Psoas muscle (tissue), 8 donors: Measurements from ENCODE around the gene TMBIM6. TPM values are rescaled to one million over a fixed set of nuclear protein-coding genes. Genes with fewer than 3 reads are reported as not detected.

Source experiments
- ATAC-seq, 4 donors: fragments of 200-7000 bp; cut with Tn5 transposase; one replicate each; pipeline ENCODE4 v1.9.1; 2020; ENCODE audit warnings: moderate library complexity in 3 of 4, mild to moderate bottlenecking in 2 of 4
- DNase-seq, 2 donors: peaks; one replicate each; pipeline ENCODE4 v3.0.0-alpha.2; 2020
- H3K27ac ChIP-seq: fragments of 200-600 bp; one replicate; pipeline ENCODE4 v1.8.0; 2022
- H3K27me3 ChIP-seq, 3 donors: fragments of 200-600 bp in 1 of 3; one replicate each; pipeline versions ENCODE4 v1.6.1 to v1.8.0; 2013 to 2022; ENCODE audit warnings: low read length in 2 of 3, mild to moderate bottlenecking in 2 of 3, moderate library complexity in 1 of 3; ENCODE audit not compliant: insufficient read depth in 3 of 3
- H3K36me3 ChIP-seq, 2 donors: fragments of 200-600 bp in 1 of 2; one replicate each; pipeline versions ENCODE4 v1.6.1 to v1.8.0; 2013 to 2022; ENCODE audit warnings: low read depth in 1 of 2, mild to moderate bottlenecking in 1 of 2, moderate library complexity in 1 of 2; ENCODE audit not compliant: insufficient read depth in 1 of 2
- H3K4me1 ChIP-seq: fragments of 200-600 bp; one replicate; pipeline ENCODE4 v1.8.0; 2022
- H3K4me3 ChIP-seq: fragments of 200-600 bp; one replicate; pipeline ENCODE4 v1.8.0; 2022; ENCODE audit warnings: mild to moderate bottlenecking
- H3K9me3 ChIP-seq: fragments of 200-600 bp; one replicate; pipeline ENCODE4 v1.8.0; 2022
- CTCF ChIP-seq: fragments of 200-600 bp; IDR thresholded peaks from one replicate; pipeline ENCODE4 v1.8.0; 2022; ENCODE audit warnings: antibody characterized with exemption
- WGBS, 3 donors: extraction: QIAGEN DNeasy Blood & Tissue Kit; methylation state at CpG; one replicate each; pipeline versions ENCODE4 v1.1.6 to v1.1.7; 2013; 5-methylcytosine and 5-hydroxymethylcytosine counted together
- intact Hi-C, 2 donors: fragments of 100-400 bp; cut with DNase I; formaldehyde crosslinking; loops; one replicate each; pipeline versions ENCODE4 v1.11.0 to v1.14.2; 2022
- polyA plus RNA-seq, 3 donors: library from polyadenylated mRNA; stranded (reverse); fragments of 200-250 nt; gene quantifications; one replicate each; pipeline ENCODE4 v1.2.3, GENCODE V29; 2013
- total RNA-seq, 4 donors: library from RNA; stranded (reverse); fragmentation: NEBNext Ultra II Directional in 2 of 4; extraction: Animal tissue kit (Norgen Biotek cat#: 25700) in 2 of 4; gene quantifications; one replicate each; pipeline versions ENCODE4 v1.2.1 to v1.2.4, GENCODE V29; 2021 to 2023
- donor health status: healthy with polysubstance abuse.
- donor health status: DM: no; HTN: no; CAD: no; lungs with moderate emphysema.
- donor health status: Bipolar disorder and iron deficiency.
- donor health status: healthy.
- donor health status: DM: yes; HTN: yes; CAD: no.
- donor health status: DM: no; HTN: no; CAD: no.
- donor health status: DM: no; HTN: no; CAD: no.
- donor health status: DM: yes; HTN: yes; CAD: no.

Gene TMBIM6
- total and polyA plus RNA-seq, 7 donors, result 164 to 317 (median 243) TPM

GRCh38 chr12:49811961-49812401, 70.6 kb downstream of the TMBIM6 start:
- TF ChIP-seq CTCF, result no peak
- Histone ChIP-seq H3K27ac (no peak overlapping the region), H3K36me3 (peaks cover 0 to 14% of the 10 kb centered on the region in 2 donors), H3K27me3 (no peaks in the 10 kb centered on the region), H3K4me1 (peaks cover 29% of the 10 kb centered on the region), H3K9me3 (no peaks in the 10 kb centered on the region), H3K4me3 (no peak overlapping the region)
- 77 to 84% (median 81%) methylated on average over 4 of the region's 4 CpGs for WGBS, 3 donors
- DNase-seq (no peak), ATAC-seq (no peak)
- intact Hi-C loops, result no loop called here

GRCh38 chr12:49813131-49813530, 71.8 kb downstream of the TMBIM6 start:
- H3K9me3 ChIP-seq, result no peaks in the 10 kb centered on the region
- no peak overlapping the region for H3K27ac ChIP-seq
- TF ChIP-seq CTCF, result no peak
- H3K36me3 ChIP-seq, result peaks cover 0 to 11% of the 10 kb centered on the region in 2 donors
- H3K27me3 ChIP-seq, result no peaks in the 10 kb centered on the region
- ATAC-seq (no peak), DNase-seq (no peak)
- WGBS, 3 donors, result 39 to 57% (median 50%) methylated on average over 1 of the region's 1 CpG
- intact Hi-C loops, result no loop called here
- peaks cover 26% of the 10 kb centered on the region for H3K4me1 ChIP-seq
- H3K4me3 ChIP-seq, result no peak overlapping the region

Other genes starting within 250 kb of the TMBIM6 start
- gene KCNH3, start 202.5 kb upstream of the TMBIM6 start, total RNA-seq, result under 1 TPM in 2 of 4 donors, not detected in 2; 0.04 to 0.32 TPM
- gene KCNH3, start 202.5 kb upstream of the TMBIM6 start, polyA plus RNA-seq, result under 1 TPM in 2 of 3 donors, not detected in 1; 0.04 to 0.07 TPM
- 10 to 100 TPM; 39.1 to 82.3 (median 55.1) TPM for gene MCRS1, start 173.4 kb upstream of the TMBIM6 start, total RNA-seq
- gene MCRS1, start 173.4 kb upstream of the TMBIM6 start, polyA plus RNA-seq, result 10 to 100 TPM; 24.3 to 54.9 (median 31.9) TPM
- under 1 TPM; 0.44 to 0.63 (median 0.46) TPM for gene FAM186B, start 135.9 kb upstream of the TMBIM6 start, total RNA-seq
- gene FAM186B, start 135.9 kb upstream of the TMBIM6 start, polyA plus RNA-seq, result under 1 TPM; 0.04 to 1.00 (median 0.23) TPM
- gene PRPF40B, start 118.0 kb upstream of the TMBIM6 start, total RNA-seq, result 10 to 100 TPM; 24.5 to 26.1 (median 25.3) TPM
- gene PRPF40B, start 118.0 kb upstream of the TMBIM6 start, polyA plus RNA-seq, result 10 to 100 TPM; 10.1 to 18.8 (median 15.7) TPM
- gene FMNL3, start 34.2 kb upstream of the TMBIM6 start, total RNA-seq, result 10 to 100 TPM in 1 of 4 donors, 1 to 10 TPM in 3; 5.5 to 11.3 (median 7.8) TPM
- 1 to 10 TPM; 1.5 to 3.2 (median 1.8) TPM for gene FMNL3, start 34.2 kb upstream of the TMBIM6 start, polyA plus RNA-seq
- 10 to 100 TPM; 11.7 to 16.5 (median 12.8) TPM for gene NCKAP5L, start 86.9 kb downstream of the TMBIM6 start, total RNA-seq
- gene NCKAP5L, start 86.9 kb downstream of the TMBIM6 start, polyA plus RNA-seq, result 1 to 10 TPM; 6.8 to 7.8 (median 7.1) TPM
- gene BCDIN3D, start 101.5 kb downstream of the TMBIM6 start, total RNA-seq, result 1 to 10 TPM; 1.6 to 3.5 (median 3.3) TPM
- gene BCDIN3D, start 101.5 kb downstream of the TMBIM6 start, polyA plus RNA-seq, result 1 to 10 TPM; 1.8 to 9.0 (median 3.1) TPM
- gene FAIM2, start 162.3 kb downstream of the TMBIM6 start, total RNA-seq, result 1 to 10 TPM in 1 of 4 donors, under 1 TPM in 2, not detected in 1; 0.22 to 1.1 (median 0.58) TPM
- under 1 TPM in 2 of 3 donors, not detected in 1; 0.57 to 0.70 TPM for gene FAIM2, start 162.3 kb downstream of the TMBIM6 start, polyA plus RNA-seq
- gene AQP2, start 209.2 kb downstream of the TMBIM6 start, total RNA-seq, result not detected
- not detected for gene AQP2, start 209.2 kb downstream of the TMBIM6 start, polyA plus RNA-seq
- not detected for gene AQP5, start 220.3 kb downstream of the TMBIM6 start, total RNA-seq
- under 1 TPM in 1 of 3 donors, not detected in 2; 0.05 TPM for gene AQP5, start 220.3 kb downstream of the TMBIM6 start, polyA plus RNA-seq
- gene AQP6, start 231.4 kb downstream of the TMBIM6 start, total RNA-seq, result not detected
- gene AQP6, start 231.4 kb downstream of the TMBIM6 start, polyA plus RNA-seq, result under 1 TPM in 1 of 3 donors, not detected in 2; 0.04 TPM